Measurements from ENCODE around the gene BCLAF3.

GRCh38 chrX:19956923-19957322 is 33.9 kb downstream of the BCLAF3 start:
- TF ChIP-seq ZNF521 (tag by site-specific recombination; IDR thresholded peaks at IDR 0.05) = no peak
- no peak for TF ChIP-seq SP2 (tag by site-specific recombination; IDR thresholded peaks at IDR 0.05)
